ENCODE measurements around the gene SMYD3. TPM values are rescaled to one million over a fixed set of nuclear protein-coding genes. Genes with fewer than 3 reads are reported as not detected.

Gene SMYD3
- total RNA-seq, 1 donor from 2014 or later, result 23.5 TPM

DNA sequence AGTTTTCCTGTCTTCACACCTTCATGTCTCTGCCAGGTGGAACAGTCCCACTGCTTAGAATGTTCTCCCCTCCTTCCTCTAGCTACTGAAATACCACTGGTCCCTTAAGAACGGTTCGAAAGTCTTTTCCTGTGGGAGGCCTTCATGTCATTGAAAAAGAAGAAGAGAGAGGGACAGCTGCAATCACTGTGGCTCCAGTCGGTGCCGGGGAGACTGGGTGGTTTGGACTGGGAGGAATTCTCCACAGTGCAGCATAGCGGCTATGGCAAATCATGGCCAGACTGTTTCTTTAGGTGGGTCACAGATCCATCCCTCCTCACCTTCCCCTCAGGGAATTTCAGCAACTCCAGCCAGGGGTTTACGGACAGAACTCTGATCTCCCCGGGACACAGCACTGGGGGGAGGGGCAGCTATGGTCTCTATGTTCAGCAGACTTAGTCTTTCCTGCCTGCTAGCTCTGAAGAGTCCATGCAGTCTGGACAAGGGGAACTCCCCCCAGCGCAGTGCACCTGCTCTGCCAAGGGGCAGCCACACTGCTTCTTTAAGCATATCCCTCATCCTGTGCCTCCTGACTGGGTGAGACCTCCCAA, 567.2 kb downstream of the SMYD3 start:
- Histone ChIP-seq H3K36me3 (ENCODE audit: control insufficient read depth in 3 of 3, insufficient read depth in 3 of 3, low read length in 3 of 3) (no peaks in the 10 kb centered on the region), H3K9me3 (ENCODE audit: control insufficient read depth in 3 of 3, low read length in 3 of 3) (no peaks in the 10 kb centered on the region), H3K9ac (ENCODE audit: low read depth in 1 of 3, low read length in 3 of 3) (no peak overlapping the region), H3K4me1 (ENCODE audit: control insufficient read depth in 3 of 3, insufficient read depth in 3 of 3, low read length in 3 of 3) (no peaks in the 10 kb centered on the region), H3K27ac (ENCODE audit: low read depth, low read length) (no peak overlapping the region), H3K27me3 (ENCODE audit: control insufficient read depth in 3 of 3, insufficient read depth in 3 of 3, low read length in 3 of 3) (no peaks in the 10 kb centered on the region), H3K4me3 (ENCODE audit: low read length in 3 of 3) (no peak overlapping the region)

- Histone ChIP-seq H3K9me3 (ENCODE audit: control insufficient read depth in 3 of 3, low read length in 3 of 3) (no peaks in the 10 kb centered on the region), H3K27ac (ENCODE audit: low read depth, low read length) (no peak overlapping the region), H3K4me3 (ENCODE audit: low read length in 3 of 3) (no peak overlapping the region), H3K36me3 (ENCODE audit: control insufficient read depth in 3 of 3, insufficient read depth in 3 of 3, low read length in 3 of 3) (no peaks in the 10 kb centered on the region), H3K9ac (ENCODE audit: low read depth in 1 of 3, low read length in 3 of 3) (no peak overlapping the region), H3K4me1 (ENCODE audit: control insufficient read depth in 3 of 3, insufficient read depth in 3 of 3, low read length in 3 of 3) (no peaks in the 10 kb centered on the region), H3K27me3 (ENCODE audit: control insufficient read depth in 3 of 3, insufficient read depth in 3 of 3, low read length in 3 of 3) (no peaks in the 10 kb centered on the region)
These were observed 569.0 kb downstream of the SMYD3 start for GRCh38 chr1:245938046-245938435.

DNA sequence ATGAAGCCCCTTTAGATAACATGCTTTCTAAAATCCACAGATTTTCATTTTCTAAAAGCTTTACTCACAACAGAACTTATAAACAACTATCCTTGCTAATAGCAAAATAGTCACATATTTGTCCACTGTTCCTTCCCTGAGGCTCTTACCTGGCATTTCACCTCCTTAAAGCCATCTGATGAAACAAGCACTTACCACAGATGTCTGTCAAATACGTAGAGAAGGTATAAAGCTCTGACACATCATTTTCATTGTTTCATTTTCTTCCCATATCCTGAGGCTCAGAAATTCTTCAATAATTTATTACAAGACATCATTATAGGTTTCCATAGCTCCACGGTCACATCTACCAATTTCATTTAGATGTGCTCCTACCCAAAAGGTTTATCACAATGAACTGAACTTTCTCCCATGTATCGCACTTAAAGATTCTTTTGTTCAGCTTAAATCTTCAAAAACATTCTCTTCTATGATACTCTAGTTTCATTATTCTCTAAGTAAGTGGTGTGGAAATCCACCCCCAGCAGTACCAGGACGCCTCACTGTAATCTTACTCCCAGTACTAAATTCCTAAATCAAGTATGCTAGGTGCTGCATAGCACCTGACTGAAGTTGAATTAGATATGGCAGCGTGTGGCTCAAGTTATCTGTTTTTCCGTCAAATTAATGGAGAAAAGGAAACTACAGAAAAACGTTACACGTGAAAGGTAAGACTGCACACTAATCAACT, 569.6 kb downstream of the SMYD3 start:
- H3K9me3 ChIP-seq (ENCODE audit: control insufficient read depth in 3 of 3, low read length in 3 of 3), result no peaks in the 10 kb centered on the region
- H3K27me3 ChIP-seq (ENCODE audit: control insufficient read depth in 3 of 3, insufficient read depth in 3 of 3, low read length in 3 of 3), result no peaks in the 10 kb centered on the region
- H3K4me1 ChIP-seq (ENCODE audit: control insufficient read depth in 3 of 3, insufficient read depth in 3 of 3, low read length in 3 of 3), result no peaks in the 10 kb centered on the region
- H3K36me3 ChIP-seq (ENCODE audit: control insufficient read depth in 3 of 3, insufficient read depth in 3 of 3, low read length in 3 of 3), result no peaks in the 10 kb centered on the region
- H3K9ac ChIP-seq (ENCODE audit: low read depth in 1 of 3, low read length in 3 of 3), result no peak overlapping the region
- H3K27ac ChIP-seq (ENCODE audit: low read depth, low read length), result no peak overlapping the region
- no peak overlapping the region for H3K4me3 ChIP-seq (ENCODE audit: low read length in 3 of 3)

- no peak overlapping the region for H3K27ac ChIP-seq (ENCODE audit: low read depth, low read length)
- H3K9ac ChIP-seq (ENCODE audit: low read depth in 1 of 3, low read length in 3 of 3), result no peak overlapping the region
- no peaks in the 10 kb centered on the region for H3K4me1 ChIP-seq (ENCODE audit: control insufficient read depth in 3 of 3, insufficient read depth in 3 of 3, low read length in 3 of 3)
- H3K36me3 ChIP-seq (ENCODE audit: control insufficient read depth in 3 of 3, insufficient read depth in 3 of 3, low read length in 3 of 3), result no peaks in the 10 kb centered on the region
- no peaks in the 10 kb centered on the region for H3K9me3 ChIP-seq (ENCODE audit: control insufficient read depth in 3 of 3, low read length in 3 of 3)
- H3K4me3 ChIP-seq (ENCODE audit: low read length in 3 of 3), result no peak overlapping the region
- no peaks in the 10 kb centered on the region for H3K27me3 ChIP-seq (ENCODE audit: control insufficient read depth in 3 of 3, insufficient read depth in 3 of 3, low read length in 3 of 3)
These were observed 572.7 kb downstream of the SMYD3 start for GRCh38 chr1:245934409-245934808.

- H3K4me1 ChIP-seq (ENCODE audit: control insufficient read depth in 3 of 3, insufficient read depth in 3 of 3, low read length in 3 of 3), result no peaks in the 10 kb centered on the region
- H3K9me3 ChIP-seq (ENCODE audit: control insufficient read depth in 3 of 3, low read length in 3 of 3), result no peaks in the 10 kb centered on the region
- H3K27ac ChIP-seq (ENCODE audit: low read depth, low read length), result no peak overlapping the region
- H3K27me3 ChIP-seq (ENCODE audit: control insufficient read depth in 3 of 3, insufficient read depth in 3 of 3, low read length in 3 of 3), result no peaks in the 10 kb centered on the region
- no peak overlapping the region for H3K9ac ChIP-seq (ENCODE audit: low read depth in 1 of 3, low read length in 3 of 3)
- H3K36me3 ChIP-seq (ENCODE audit: control insufficient read depth in 3 of 3, insufficient read depth in 3 of 3, low read length in 3 of 3), result no peaks in the 10 kb centered on the region
- H3K4me3 ChIP-seq (ENCODE audit: low read length in 3 of 3), result no peak overlapping the region
These were observed 573.5 kb downstream of the SMYD3 start for GRCh38 chr1:245933431-245934045.

GRCh38 chr1:245932302-245932972, 574.6 kb downstream of the SMYD3 start:
- Histone ChIP-seq H3K9me3 (ENCODE audit: control insufficient read depth in 3 of 3, low read length in 3 of 3) (no peaks in the 10 kb centered on the region), H3K36me3 (ENCODE audit: control insufficient read depth in 3 of 3, insufficient read depth in 3 of 3, low read length in 3 of 3) (no peaks in the 10 kb centered on the region), H3K9ac (ENCODE audit: low read depth in 1 of 3, low read length in 3 of 3) (no peak overlapping the region), H3K27ac (ENCODE audit: low read depth, low read length) (no peak overlapping the region), H3K4me3 (ENCODE audit: low read length in 3 of 3) (no peak overlapping the region), H3K4me1 (ENCODE audit: control insufficient read depth in 3 of 3, insufficient read depth in 3 of 3, low read length in 3 of 3) (no peaks in the 10 kb centered on the region), H3K27me3 (ENCODE audit: control insufficient read depth in 3 of 3, insufficient read depth in 3 of 3, low read length in 3 of 3) (no peaks in the 10 kb centered on the region)

GRCh38 chr1:245931450-245931849, 575.6 kb downstream of the SMYD3 start:
- Histone ChIP-seq H3K27ac (ENCODE audit: low read depth, low read length) (no peak overlapping the region), H3K4me3 (ENCODE audit: low read length in 3 of 3) (no peak overlapping the region), H3K9me3 (ENCODE audit: control insufficient read depth in 3 of 3, low read length in 3 of 3) (no peaks in the 10 kb centered on the region), H3K36me3 (ENCODE audit: control insufficient read depth in 3 of 3, insufficient read depth in 3 of 3, low read length in 3 of 3) (no peaks in the 10 kb centered on the region), H3K4me1 (ENCODE audit: control insufficient read depth in 3 of 3, insufficient read depth in 3 of 3, low read length in 3 of 3) (no peaks in the 10 kb centered on the region), H3K9ac (ENCODE audit: low read depth in 1 of 3, low read length in 3 of 3) (no peak overlapping the region), H3K27me3 (ENCODE audit: control insufficient read depth in 3 of 3, insufficient read depth in 3 of 3, low read length in 3 of 3) (no peaks in the 10 kb centered on the region)

DNA sequence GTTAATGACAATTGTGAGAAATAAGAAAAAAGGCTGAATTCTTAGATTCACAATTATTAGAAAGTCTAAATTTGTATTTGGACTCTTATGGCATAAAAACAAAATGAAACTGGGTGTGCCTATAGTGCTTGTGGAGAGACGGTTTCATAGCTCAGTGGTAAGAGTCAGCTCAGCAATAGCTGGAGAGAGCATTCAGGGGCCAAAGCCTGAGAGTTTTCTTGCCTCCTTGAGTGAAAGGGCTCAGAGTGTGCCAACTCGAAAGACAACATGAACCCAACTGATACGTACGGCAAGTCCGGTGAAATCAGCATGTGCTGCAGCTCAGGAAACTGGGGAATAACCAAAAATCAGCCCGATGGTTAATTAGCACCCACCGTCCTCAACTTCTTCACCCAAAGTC, 577.9 kb downstream of the SMYD3 start:
- no peaks in the 10 kb centered on the region for H3K36me3 ChIP-seq (ENCODE audit: control insufficient read depth in 3 of 3, insufficient read depth in 3 of 3, low read length in 3 of 3)
- H3K4me1 ChIP-seq (ENCODE audit: control insufficient read depth in 3 of 3, insufficient read depth in 3 of 3, low read length in 3 of 3), result no peaks in the 10 kb centered on the region
- no peaks in the 10 kb centered on the region for H3K27me3 ChIP-seq (ENCODE audit: control insufficient read depth in 3 of 3, insufficient read depth in 3 of 3, low read length in 3 of 3)
- H3K9me3 ChIP-seq (ENCODE audit: control insufficient read depth in 3 of 3, low read length in 3 of 3), result no peaks in the 10 kb centered on the region
- no peak overlapping the region for H3K27ac ChIP-seq (ENCODE audit: low read depth, low read length)
- no peak overlapping the region for H3K9ac ChIP-seq (ENCODE audit: low read depth in 1 of 3, low read length in 3 of 3)
- H3K4me3 ChIP-seq (ENCODE audit: low read length in 3 of 3), result no peak overlapping the region

- no peaks in the 10 kb centered on the region for H3K27me3 ChIP-seq (ENCODE audit: control insufficient read depth in 3 of 3, insufficient read depth in 3 of 3, low read length in 3 of 3)
- no peaks in the 10 kb centered on the region for H3K9me3 ChIP-seq (ENCODE audit: control insufficient read depth in 3 of 3, low read length in 3 of 3)
- no peak overlapping the region for H3K4me3 ChIP-seq (ENCODE audit: low read length in 3 of 3)
- H3K4me1 ChIP-seq (ENCODE audit: control insufficient read depth in 3 of 3, insufficient read depth in 3 of 3, low read length in 3 of 3), result no peaks in the 10 kb centered on the region
- no peak overlapping the region for H3K9ac ChIP-seq (ENCODE audit: low read depth in 1 of 3, low read length in 3 of 3)
- no peak overlapping the region for H3K27ac ChIP-seq (ENCODE audit: low read depth, low read length)
- H3K36me3 ChIP-seq (ENCODE audit: control insufficient read depth in 3 of 3, insufficient read depth in 3 of 3, low read length in 3 of 3), result no peaks in the 10 kb centered on the region
These were observed 580.2 kb downstream of the SMYD3 start for GRCh38 chr1:245926888-245927287.

DNA sequence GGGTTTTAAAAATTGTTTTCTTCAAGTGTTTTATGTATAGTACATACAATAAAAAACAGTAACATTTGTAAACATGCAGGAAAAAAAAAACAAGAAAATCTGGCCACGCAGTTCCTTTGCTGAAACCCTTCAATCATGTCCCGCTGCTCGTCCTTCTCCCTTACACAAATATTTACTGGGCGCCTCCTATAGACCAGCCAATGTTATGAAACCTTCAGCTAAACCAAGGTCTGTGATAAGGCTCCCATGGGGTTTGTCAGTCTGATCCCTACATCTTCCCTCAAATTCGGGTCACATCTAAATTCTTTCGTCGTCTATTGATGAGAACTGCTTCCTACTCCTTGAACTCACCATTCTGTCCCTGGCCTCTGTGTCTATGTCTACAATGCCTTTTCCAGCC, 583.9 kb downstream of the SMYD3 start:
- Histone ChIP-seq H3K36me3 (ENCODE audit: control insufficient read depth in 3 of 3, insufficient read depth in 3 of 3, low read length in 3 of 3) (no peaks in the 10 kb centered on the region), H3K4me1 (ENCODE audit: control insufficient read depth in 3 of 3, insufficient read depth in 3 of 3, low read length in 3 of 3) (no peaks in the 10 kb centered on the region), H3K9me3 (ENCODE audit: control insufficient read depth in 3 of 3, low read length in 3 of 3) (no peaks in the 10 kb centered on the region), H3K27me3 (ENCODE audit: control insufficient read depth in 3 of 3, insufficient read depth in 3 of 3, low read length in 3 of 3) (no peaks in the 10 kb centered on the region), H3K4me3 (ENCODE audit: low read length in 3 of 3) (no peak overlapping the region), H3K9ac (ENCODE audit: low read depth in 1 of 3, low read length in 3 of 3) (no peak overlapping the region), H3K27ac (ENCODE audit: low read depth, low read length) (no peak overlapping the region)

Data from skeletal muscle tissue (tissue), 4 donors.